Stimulated activated CD4-positive, alpha-beta T cell treated with anti-CD3 and anti-CD28 coated beads, Interleukin-2, amount 100 ng/mL, for 4 hours (primary cell): ENCODE data around the gene SH2D6.
"Not testable (repeated sequence)": the region's sequence is repeated elsewhere in the genome, so short reads cannot be mapped to it uniquely, and the experiment has no call there.

ENCODE experiments used
- DNase-seq: peaks from one replicate; pipeline ENCODE4 v3.0.0-alpha.2; 2020; ENCODE audit warnings: low read depth

Gene SH2D6

GRCh38 chr2:85418132-85419008 lies at the start of gene SH2D6:
Gene SH2D6, plus strand, starts transcription at chr2:85418714. Its CDS starts 10,752 bp downstream, at chr2:85429466.
- peak; percentile 72 for DNase-seq

DNA sequence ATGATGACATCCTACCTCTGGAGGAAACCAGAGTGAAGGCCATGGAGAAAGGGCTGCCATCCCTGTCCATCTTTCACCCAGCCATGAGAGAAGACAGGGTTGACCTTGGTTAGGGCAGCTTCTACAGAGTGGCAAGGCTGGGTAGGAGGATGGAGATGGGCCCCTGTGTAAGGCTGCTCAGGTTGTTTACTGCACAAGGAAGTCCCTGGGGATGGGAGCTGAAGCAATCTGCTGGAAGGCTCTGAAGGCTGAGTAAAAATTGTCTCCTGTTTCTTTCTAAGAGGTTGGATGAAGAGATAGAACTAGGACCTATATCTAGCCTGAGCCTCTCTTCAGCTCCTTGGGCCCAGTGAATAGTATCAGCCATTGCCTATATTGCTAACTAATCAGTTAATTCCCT lies 49.6 kb upstream of the SH2D6 start:
- DNase-seq, result no peak

DNA sequence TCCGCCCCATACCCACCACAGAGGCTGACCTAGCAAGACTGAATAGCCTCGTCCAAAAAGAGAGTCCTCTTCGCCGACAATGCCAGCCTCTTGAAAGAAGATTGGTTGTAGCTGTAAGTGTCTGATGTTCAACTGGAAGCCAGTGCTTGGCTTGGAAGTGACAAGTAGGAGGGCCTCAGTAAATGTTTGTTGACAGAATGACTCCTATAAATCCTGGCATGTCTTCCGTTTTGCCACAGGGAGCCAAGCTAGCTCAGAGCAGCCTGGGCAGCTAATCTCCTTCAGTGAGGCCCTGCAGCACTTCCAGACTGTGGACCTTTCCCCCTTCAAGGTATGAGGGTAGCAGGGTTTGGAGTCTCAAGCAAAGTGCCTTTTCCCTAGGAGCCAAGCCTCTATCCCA lies 49.0 kb upstream of the SH2D6 start:
- no peak for DNase-seq

- DNase-seq, result no peak
Observed at GRCh38 chr2:85371045-85371444, 47.5 kb upstream of the SH2D6 start.

- DNase-seq, result no peak
Observed at GRCh38 chr2:85376291-85377065, 42.0 kb upstream of the SH2D6 start.

DNA sequence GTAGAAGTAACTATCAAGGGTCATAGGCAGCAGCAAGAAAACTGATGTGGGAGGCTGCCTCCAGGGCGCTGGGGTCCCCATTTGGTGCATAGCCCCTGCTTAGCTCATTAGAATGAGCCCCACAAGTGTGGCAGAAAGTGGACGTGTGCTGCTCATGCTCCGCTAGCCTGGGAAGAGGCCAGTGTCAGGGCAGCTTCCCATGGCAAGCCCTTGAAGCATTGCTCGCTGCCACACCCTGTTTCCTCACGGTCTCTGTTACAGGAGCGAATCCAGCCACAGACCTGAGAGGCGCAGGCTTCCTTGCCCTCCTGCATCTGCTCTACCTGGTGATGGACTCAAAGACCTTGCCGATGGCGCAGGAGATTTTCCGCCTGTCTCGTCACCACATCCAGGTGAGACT lies 41.4 kb upstream of the SH2D6 start:
- DNase-seq, result no peak

DNA sequence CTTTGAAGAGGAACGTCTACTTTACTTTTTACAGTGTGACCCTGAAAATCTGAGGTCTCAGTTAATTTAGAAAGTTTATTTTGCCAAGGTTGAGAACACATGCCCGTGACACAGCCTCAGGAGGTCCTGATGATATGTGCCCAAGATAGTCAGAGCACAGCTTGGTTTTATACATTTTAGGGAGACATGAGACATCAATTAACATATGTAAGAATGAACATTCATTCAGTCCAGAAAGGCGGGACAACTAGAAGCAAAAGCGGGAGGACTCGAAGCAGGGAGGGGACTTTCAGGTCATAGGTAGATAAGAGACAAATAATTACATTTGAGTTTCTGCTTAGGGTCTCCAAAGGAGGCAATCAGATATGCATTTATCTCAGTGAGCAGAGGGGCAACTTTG lies 40.3 kb upstream of the SH2D6 start:
- DNase-seq, result no peak

GRCh38 chr2:85380048-85380447 lies 38.5 kb upstream of the SH2D6 start:
- no peak for DNase-seq

- not testable (repeated sequence) for DNase-seq
Observed at GRCh38 chr2:85383151-85383550, 35.4 kb upstream of the SH2D6 start.

- no peak for DNase-seq
Observed at GRCh38 chr2:85383850-85384249, 34.7 kb upstream of the SH2D6 start.

- no peak for DNase-seq
Observed at GRCh38 chr2:85385746-85386145, 32.8 kb upstream of the SH2D6 start.

DNA sequence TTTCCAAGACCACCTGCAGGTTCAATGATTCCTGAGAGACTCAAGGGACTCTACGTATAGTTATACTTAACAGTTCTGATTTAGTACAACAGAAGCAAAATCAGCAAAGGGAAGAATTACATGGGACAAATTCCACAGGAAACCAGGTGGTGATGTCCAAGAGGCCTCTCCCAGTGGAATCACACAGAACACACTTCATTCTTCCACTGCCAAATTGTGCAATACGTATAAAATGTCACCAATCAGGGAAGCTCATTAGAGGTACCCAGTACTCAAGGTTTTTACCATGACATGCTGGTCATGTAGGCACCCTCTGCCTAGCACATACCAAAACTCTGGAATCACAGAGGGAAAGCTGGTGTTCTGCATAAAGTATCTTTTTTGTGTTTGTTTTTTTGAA lies 30.8 kb upstream of the SH2D6 start:
- no peak for DNase-seq

- no peak for DNase-seq
Observed at GRCh38 chr2:85388878-85389538, 29.5 kb upstream of the SH2D6 start.

DNA sequence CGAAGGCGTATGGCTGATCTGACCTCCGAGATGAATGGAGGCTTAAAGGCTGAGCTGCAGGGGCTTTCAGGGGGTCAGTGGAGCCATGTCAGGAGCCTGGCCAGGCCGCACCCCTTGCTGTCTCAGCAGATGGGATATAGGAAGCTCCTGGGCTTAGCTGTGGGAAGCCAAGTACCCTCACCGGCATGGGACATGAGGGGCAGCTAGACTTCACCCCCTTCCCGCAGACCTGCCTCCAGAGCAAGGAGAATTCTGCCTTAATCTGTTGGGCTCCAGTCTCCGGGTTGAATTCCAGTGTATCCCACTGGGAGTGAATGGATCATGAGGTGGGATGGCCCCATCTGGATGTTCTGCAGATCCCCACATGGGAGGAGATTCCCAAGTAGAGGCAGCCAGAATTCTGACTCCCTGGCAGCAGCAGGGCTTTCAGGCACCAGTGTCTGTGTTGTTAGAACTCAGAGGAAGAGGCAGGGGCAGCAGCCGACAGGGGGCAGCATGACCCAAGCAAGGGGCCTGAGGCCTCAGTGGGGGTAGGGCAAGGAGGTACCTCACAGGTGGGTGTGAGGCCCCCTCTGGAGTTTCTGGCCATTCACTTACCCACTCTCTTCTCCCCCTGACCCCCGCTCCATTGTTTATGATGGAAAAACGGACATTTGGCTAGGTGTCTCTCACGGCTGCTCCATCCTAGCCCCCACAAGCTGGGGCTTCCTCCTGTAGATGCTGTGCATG lies 27.4 kb upstream of the SH2D6 start:
- DNase-seq, result peak; percentile 62

DNA sequence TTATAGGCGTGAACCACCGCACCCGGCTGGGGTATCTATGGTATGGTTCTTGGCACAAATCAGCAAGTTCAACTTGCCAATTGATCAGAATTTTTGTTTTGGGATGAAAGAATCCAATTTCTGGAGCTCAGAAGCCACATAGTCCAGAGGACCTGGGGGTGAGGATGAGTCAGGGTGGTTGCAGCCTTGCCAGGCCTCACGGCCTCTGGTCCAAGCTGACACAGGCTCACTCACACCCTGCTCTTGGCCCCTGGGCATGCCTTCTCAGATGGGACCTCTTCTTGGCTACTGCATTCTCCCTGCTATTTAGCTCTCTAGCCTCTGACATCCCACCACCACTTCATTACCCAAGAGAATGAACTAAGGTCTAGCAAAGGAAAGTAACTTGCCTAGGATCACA lies 24.7 kb upstream of the SH2D6 start:
- no peak for DNase-seq

- no peak for DNase-seq
Observed at GRCh38 chr2:85394261-85394681, 24.2 kb upstream of the SH2D6 start.

GRCh38 chr2:85394976-85395375 lies 23.5 kb upstream of the SH2D6 start:
- DNase-seq, result no peak

GRCh38 chr2:85395912-85396475 lies 22.5 kb upstream of the SH2D6 start:
- DNase-seq, result no peak

DNA sequence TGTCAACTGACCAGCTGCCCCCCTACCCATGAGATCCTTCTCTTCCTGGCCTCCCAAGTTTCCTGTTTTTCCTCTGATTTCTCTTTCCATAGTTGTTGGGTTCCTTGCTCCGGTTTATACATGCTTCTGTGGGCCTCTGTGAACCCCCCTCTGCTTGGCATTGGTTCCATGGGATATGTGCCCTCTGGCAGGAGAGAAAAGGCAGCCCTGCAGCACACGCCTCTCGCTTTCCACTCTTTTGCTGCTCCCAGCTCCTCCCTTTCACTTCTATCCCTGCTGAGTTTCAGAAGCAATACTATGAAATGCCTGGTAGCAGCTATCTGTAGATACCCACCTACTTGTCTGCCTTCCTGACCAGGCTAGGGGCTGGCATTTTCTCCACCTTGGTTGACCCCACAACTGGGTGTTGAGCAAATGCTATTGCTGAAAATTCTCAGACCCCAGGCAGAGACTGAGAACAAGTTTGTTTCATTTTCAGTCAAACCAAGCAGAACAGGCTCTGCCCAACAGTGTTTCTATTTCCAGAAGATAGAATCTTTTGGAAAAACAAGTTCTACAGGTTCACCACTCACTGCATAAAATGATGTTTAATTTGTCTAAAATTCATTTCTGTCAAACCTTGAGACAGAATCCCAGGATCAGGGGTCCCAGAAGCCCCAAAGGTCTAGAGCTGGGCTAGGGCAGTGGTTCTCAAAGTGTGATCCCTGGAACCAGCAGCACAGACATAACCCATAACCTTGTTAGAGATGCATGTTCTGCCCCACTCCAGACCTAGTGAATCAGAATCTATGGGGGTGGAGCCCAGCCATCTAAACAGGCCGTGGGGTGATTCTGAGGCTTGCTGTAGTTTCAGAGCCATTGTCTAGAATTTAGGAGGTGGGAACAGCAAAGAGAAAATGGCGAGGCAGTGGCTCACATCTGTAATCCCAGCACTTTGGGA lies 21.7 kb upstream of the SH2D6 start:
- DNase-seq, result no peak

DNA sequence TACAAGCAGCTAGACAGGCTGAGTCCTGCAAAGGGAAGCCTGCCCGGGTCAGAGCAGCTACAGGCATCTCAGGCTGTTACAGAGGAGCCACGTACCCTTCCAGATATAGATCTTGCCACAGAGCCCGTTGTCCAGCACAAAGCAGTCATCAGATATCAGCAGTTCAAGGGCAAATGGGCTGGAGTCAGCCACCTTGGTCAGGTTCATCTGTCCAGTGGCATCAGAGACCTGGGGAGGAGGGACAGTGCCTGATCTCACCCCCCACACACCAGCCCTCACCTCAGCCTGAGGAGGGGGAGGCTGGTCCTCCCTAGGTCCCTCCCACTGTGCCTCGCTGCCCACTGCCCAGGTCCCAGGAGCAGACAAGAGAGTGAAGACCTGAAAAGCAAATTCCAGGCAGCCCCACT lies 20.6 kb upstream of the SH2D6 start:
- DNase-seq, result no peak
